H9 (cell line): ENCODE measurements around the gene INTS1. TPM values are rescaled to one million over a fixed set of nuclear protein-coding genes. Genes with fewer than 3 reads are reported as not detected.

Experiments used
- DNase-seq: peaks from one replicate; pipeline ENCODE4 v3.0.0-alpha.2; 2017
- H2AFZ ChIP-seq: one replicate; pipeline ENCODE4 v1.6.1; 2013; ENCODE audit warnings: mild to moderate bottlenecking, low read length, control low read depth, moderate library complexity
- H2AK5ac ChIP-seq: 2 replicates; pipeline ENCODE4 v1.6.1; 2013; ENCODE audit warnings: low read length, control low read depth, mixed read lengths; ENCODE audit not compliant: insufficient read length
- H2BK120ac ChIP-seq: one replicate; pipeline ENCODE4 v1.6.1; 2013; ENCODE audit warnings: low read depth, mild to moderate bottlenecking, low read length, control low read depth, inconsistent platforms; ENCODE audit not compliant: poor library complexity, severe bottlenecking
- H2BK12ac ChIP-seq: 2 replicates; pipeline ENCODE4 v1.6.1; 2013; ENCODE audit warnings: low read length, control low read depth, mixed read lengths, low read depth; ENCODE audit not compliant: insufficient read length
- H2BK15ac ChIP-seq: 2 replicates; pipeline ENCODE4 v1.6.1; 2013; ENCODE audit warnings: low read depth, low read length, control low read depth
- H2BK20ac ChIP-seq: one replicate; pipeline ENCODE4 v1.6.1; 2013; ENCODE audit warnings: low read depth, mild to moderate bottlenecking, low read length, control low read depth, inconsistent platforms; ENCODE audit not compliant: poor library complexity, severe bottlenecking
- H2BK5ac ChIP-seq: 2 replicates; pipeline ENCODE4 v1.6.1; 2013; ENCODE audit warnings: low read length, control low read depth, mixed read lengths; ENCODE audit not compliant: insufficient read length
- H3K14ac ChIP-seq: 2 replicates; pipeline ENCODE4 v1.6.1; 2013; ENCODE audit warnings: low read length, control low read depth; ENCODE audit not compliant: insufficient read depth
- H3K18ac ChIP-seq: 2 replicates; pipeline ENCODE4 v1.6.1; 2013; ENCODE audit warnings: low read depth, mild to moderate bottlenecking, mixed read lengths, low read length, control low read depth; ENCODE audit not compliant: insufficient read length
- H3K23ac ChIP-seq: 2 replicates; pipeline ENCODE4 v1.6.1; 2013; ENCODE audit warnings: low read length, control low read depth, mixed read lengths, low read depth; ENCODE audit not compliant: insufficient read length
- H3K23me2 ChIP-seq: 2 replicates; pipeline ENCODE4 v1.6.1; 2013; ENCODE audit warnings: low read depth, mild to moderate bottlenecking, mixed read lengths, low read length, control low read depth; ENCODE audit not compliant: insufficient read length, poor library complexity, severe bottlenecking
- H3K27ac ChIP-seq: 2 replicates; pipeline ENCODE4 v1.5.1; 2013; ENCODE audit warnings: low read length, control low read depth, mixed read lengths, low read depth; ENCODE audit not compliant: insufficient read length
- H3K27me3 ChIP-seq: 2 replicates; pipeline ENCODE4 v1.6.1; 2013; ENCODE audit warnings: low read length, control low read depth, inconsistent platforms; ENCODE audit not compliant: insufficient read depth
- H3K4ac ChIP-seq: 2 replicates; pipeline ENCODE4 v1.6.1; 2013; ENCODE audit warnings: low read depth, mild to moderate bottlenecking, control low read depth, inconsistent platforms, low read length, moderate library complexity
- H3K4me1 ChIP-seq: 2 replicates; pipeline ENCODE4 v1.6.1; 2013; ENCODE audit warnings: low read length, control low read depth, inconsistent platforms; ENCODE audit not compliant: insufficient read depth
- H3K4me2 ChIP-seq: 2 replicates; pipeline ENCODE4 v1.6.1; 2013; ENCODE audit warnings: low read length, control low read depth, mixed read lengths; ENCODE audit not compliant: insufficient read length, insufficient read depth
- H3K56ac ChIP-seq: 2 replicates; pipeline ENCODE4 v1.6.1; 2013; ENCODE audit warnings: low read depth, mild to moderate bottlenecking, mixed read lengths, low read length, control low read depth; ENCODE audit not compliant: insufficient read length
- H3K79me1 ChIP-seq: 2 replicates; pipeline ENCODE4 v1.6.1; 2013; ENCODE audit warnings: low read depth, mild to moderate bottlenecking, moderate library complexity, low read length, control low read depth, inconsistent platforms; ENCODE audit not compliant: insufficient read depth, poor library complexity, severe bottlenecking
- H3K79me2 ChIP-seq: 2 replicates; pipeline ENCODE4 v1.6.1; 2013; ENCODE audit warnings: low read length, control low read depth, inconsistent platforms; ENCODE audit not compliant: insufficient read depth
- H3K9ac ChIP-seq: 2 replicates; pipeline ENCODE4 v1.6.1; 2013; ENCODE audit warnings: low read length, control low read depth, mixed read lengths; ENCODE audit not compliant: insufficient read length; ENCODE audit errors: extremely low read depth
- H3K9me3 ChIP-seq: one replicate; pipeline ENCODE4 v1.6.1; 2013; ENCODE audit warnings: low read depth, low read length, inconsistent platforms; ENCODE audit not compliant: control insufficient read depth
- H3T11ph ChIP-seq: one replicate; pipeline ENCODE4 v1.6.1; 2013; ENCODE audit warnings: mild to moderate bottlenecking, low read length, control low read depth, inconsistent platforms
- H4K20me1 ChIP-seq: one replicate; pipeline ENCODE4 v1.6.1; 2013; ENCODE audit not compliant: control insufficient read depth, insufficient read length, insufficient read depth
- H4K5ac ChIP-seq: 2 replicates; pipeline ENCODE4 v1.6.1; 2013; ENCODE audit warnings: low read depth, mild to moderate bottlenecking, mixed read lengths, low read length, control low read depth; ENCODE audit not compliant: insufficient read length
- H4K8ac ChIP-seq: replicated peaks from 2 replicates; pipeline ENCODE4 v1.6.1; 2013; ENCODE audit warnings: low read length, control low read depth, mixed read lengths, low read depth; ENCODE audit not compliant: insufficient read length
- H4K91ac ChIP-seq: 2 replicates; pipeline ENCODE4 v1.6.1; 2013; ENCODE audit warnings: low read depth, mild to moderate bottlenecking, moderate library complexity, mixed read lengths, low read length, control low read depth; ENCODE audit not compliant: insufficient read length
- H3K27ac Mint-ChIP-seq, 3 experiments: 2 replicates in 2 of 3; 3 replicates in 1 of 3; pipeline ENCODE4 v1.8.0; 2020 to 2021; ENCODE audit warnings: mixed read lengths in 3 of 3, mild to moderate bottlenecking in 1 of 3, moderate library complexity in 1 of 3
- H3K27me3 Mint-ChIP-seq: 2 replicates; pipeline ENCODE4 v1.8.0; 2021; ENCODE audit warnings: low read depth, mild to moderate bottlenecking, moderate library complexity, mixed read lengths
- H3K36me3 Mint-ChIP-seq, 3 experiments: 2 replicates in 2 of 3; 3 replicates in 1 of 3; pipeline ENCODE4 v1.8.0; 2020 to 2021; ENCODE audit warnings: low read depth in 3 of 3, mixed read lengths in 3 of 3; ENCODE audit not compliant: insufficient read depth in 1 of 3
- H3K4me1 Mint-ChIP-seq, 2 experiments: 2 replicates each; pipeline ENCODE4 v1.8.0; 2020; ENCODE audit warnings: mixed read lengths in 2 of 2
- H3K4me3 Mint-ChIP-seq, 2 experiments: 2 replicates in 1 of 2; 3 replicates in 1 of 2; pipeline ENCODE4 v1.8.0; 2020 to 2021; ENCODE audit warnings: mild to moderate bottlenecking in 2 of 2, mixed read lengths in 2 of 2, moderate library complexity in 1 of 2
- H3K9me3 Mint-ChIP-seq, 2 experiments: 2 replicates in 1 of 2; 3 replicates in 1 of 2; pipeline ENCODE4 v1.8.0; 2020; ENCODE audit warnings: mild to moderate bottlenecking in 2 of 2, mixed read lengths in 2 of 2, moderate library complexity in 1 of 2
- WGBS: extraction: QIAGEN DNeasy Blood & Tissue Kit; methylation state at CpG from one replicate; pipeline ENCODE4 v1.1.7; 2013; ENCODE audit warnings: missing lambda C conversion rate, low lambda C conversion rate, mixed read lengths; ENCODE audit not compliant: insufficient read length; ENCODE audit errors: extremely low coverage; 5-methylcytosine and 5-hydroxymethylcytosine counted together
- total RNA-seq: library from RNA; stranded (reverse); gene quantifications from 2 replicates; pipeline ENCODE4 v1.2.1, GENCODE V29; 2021
- TF ChIP-seq, protein P1 (sequence below): fragments of 200-600 bp; sonication (generic); conservative IDR thresholded peaks from 3 replicates; pipeline ENCODE4 v1.8.0; 2021; ENCODE audit warnings: antibody characterized with exemption, mild to moderate bottlenecking

The INTS1 gene
- total RNA-seq, 1 experiment from 2014 or later = 133 TPM

DNA sequence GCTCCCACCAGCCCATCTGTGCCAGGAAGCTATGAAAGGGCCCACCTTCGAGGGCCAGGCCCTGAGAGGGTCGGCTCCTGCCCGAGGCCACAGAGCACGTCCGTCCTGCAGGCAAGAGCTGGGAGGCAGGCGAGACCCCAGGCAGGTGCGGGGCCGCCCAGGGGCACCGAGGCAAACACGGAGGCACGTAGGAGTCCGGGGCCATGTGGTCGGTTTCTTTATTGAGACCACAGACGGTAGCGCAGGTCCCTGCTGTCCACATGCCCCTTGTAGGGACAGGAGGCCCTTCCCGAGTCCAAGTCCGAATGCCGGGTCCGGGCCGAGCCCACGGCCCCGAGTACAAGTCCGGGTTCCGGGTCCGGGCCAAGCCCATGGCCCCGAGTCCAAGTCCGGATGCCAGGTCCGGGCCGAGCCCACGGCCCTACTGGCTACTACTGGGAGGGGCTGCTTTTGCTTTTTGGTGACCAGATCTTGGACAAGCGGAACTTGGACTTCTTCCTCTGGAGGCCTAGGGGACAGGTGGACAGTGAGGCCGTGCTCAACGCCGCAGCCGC, 69.9 kb downstream of the INTS1 start:
- H3K4me1 ChIP-seq = no peaks in the 10 kb centered on the region
- H3K36me3 Mint-ChIP-seq = no peaks in the 10 kb centered on the region
- no peaks in the 10 kb centered on the region for H3K9me3 ChIP-seq
- peaks cover 10% of the 10 kb centered on the region for H3K27me3 Mint-ChIP-seq
- no peak overlapping the region for H3K27ac ChIP-seq
- H2AK5ac ChIP-seq = no peak overlapping the region
- no peaks in the 10 kb centered on the region for H3K23me2 ChIP-seq
- H3K4me1 Mint-ChIP-seq = peaks cover 2 to 9% of the 10 kb centered on the region in 2 experiments
- H3K4ac ChIP-seq = no peak overlapping the region
- H3K79me1 ChIP-seq = no peaks in the 10 kb centered on the region
- H3K27ac Mint-ChIP-seq = no peak overlapping the region; a peak in 1 of 7 replicates
- H3K27me3 ChIP-seq = no peaks in the 10 kb centered on the region
- H2BK120ac ChIP-seq = no peak overlapping the region
- WGBS = no CpG with 5 or more reads among the region's 35 CpGs
- H3K18ac ChIP-seq = no peak overlapping the region
- H3K9me3 Mint-ChIP-seq = no peaks in the 10 kb centered on the region; a peak in 1 of 5 replicates
- H2BK5ac ChIP-seq = no peak overlapping the region
- no peak overlapping the region for H4K5ac ChIP-seq
- no peak overlapping the region for H3K23ac ChIP-seq
- H3K14ac ChIP-seq = no peak overlapping the region; the same call in 1 of the 2 replicates
- H2BK12ac ChIP-seq = no peak overlapping the region
- H4K91ac ChIP-seq = no peak overlapping the region
- no peak for DNase-seq
- no peak overlapping the region for H3K9ac ChIP-seq
- H3K79me2 ChIP-seq = no peaks in the 10 kb centered on the region
- H2BK20ac ChIP-seq = no peak overlapping the region
- H3T11ph ChIP-seq = no peak overlapping the region
- no peaks in the 10 kb centered on the region for H4K20me1 ChIP-seq
- H3K56ac ChIP-seq = no peak overlapping the region
- TF ChIP-seq, protein P1, sequence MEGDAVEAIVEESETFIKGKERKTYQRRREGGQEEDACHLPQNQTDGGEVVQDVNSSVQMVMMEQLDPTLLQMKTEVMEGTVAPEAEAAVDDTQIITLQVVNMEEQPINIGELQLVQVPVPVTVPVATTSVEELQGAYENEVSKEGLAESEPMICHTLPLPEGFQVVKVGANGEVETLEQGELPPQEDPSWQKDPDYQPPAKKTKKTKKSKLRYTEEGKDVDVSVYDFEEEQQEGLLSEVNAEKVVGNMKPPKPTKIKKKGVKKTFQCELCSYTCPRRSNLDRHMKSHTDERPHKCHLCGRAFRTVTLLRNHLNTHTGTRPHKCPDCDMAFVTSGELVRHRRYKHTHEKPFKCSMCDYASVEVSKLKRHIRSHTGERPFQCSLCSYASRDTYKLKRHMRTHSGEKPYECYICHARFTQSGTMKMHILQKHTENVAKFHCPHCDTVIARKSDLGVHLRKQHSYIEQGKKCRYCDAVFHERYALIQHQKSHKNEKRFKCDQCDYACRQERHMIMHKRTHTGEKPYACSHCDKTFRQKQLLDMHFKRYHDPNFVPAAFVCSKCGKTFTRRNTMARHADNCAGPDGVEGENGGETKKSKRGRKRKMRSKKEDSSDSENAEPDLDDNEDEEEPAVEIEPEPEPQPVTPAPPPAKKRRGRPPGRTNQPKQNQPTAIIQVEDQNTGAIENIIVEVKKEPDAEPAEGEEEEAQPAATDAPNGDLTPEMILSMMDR = no peak
- H4K8ac ChIP-seq = no peak overlapping the region
- no peak overlapping the region for H2BK15ac ChIP-seq
- no peak overlapping the region for H3K4me2 ChIP-seq
- no peak overlapping the region for H3K4me3 Mint-ChIP-seq
- no peak overlapping the region for H2AFZ ChIP-seq
